ENCODE data around the gene SLC35C1.

The SLC35C1 gene

DNA sequence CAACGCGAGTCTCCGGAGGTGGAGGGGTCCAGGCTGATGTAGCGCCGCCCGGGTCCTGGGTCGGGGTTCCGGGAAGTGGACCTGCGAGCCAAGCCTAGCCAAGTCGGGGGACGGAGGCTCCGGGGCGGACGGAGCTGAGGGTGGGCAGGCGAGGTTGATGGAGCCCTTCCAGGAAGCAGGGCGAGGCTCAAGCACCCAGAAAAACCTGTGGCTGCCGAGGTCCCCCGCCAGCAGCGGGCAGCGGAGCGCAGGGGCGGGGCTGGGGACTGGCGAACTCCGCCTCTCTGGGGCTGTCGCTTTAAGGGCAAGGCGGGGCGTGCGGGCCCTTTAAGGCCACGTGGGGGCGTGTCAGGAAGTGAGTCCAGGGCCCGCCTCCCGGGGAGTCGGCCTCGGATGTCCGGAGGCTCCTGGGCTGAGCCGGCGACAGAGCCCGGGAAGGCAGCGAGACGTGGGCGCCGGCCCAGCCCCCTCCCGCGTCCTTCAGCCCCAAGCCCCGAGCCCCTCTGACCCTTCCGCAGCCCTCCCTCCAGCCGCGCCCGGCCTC is at the start of gene SLC35C1:
SLC35C1 (plus strand) TSS at position 389 of the 544 bp plus-strand sequence. CDS start 653 bp downstream, outside the sequence.
- peak; percentile 91 to 97 for DNase-seq (ENCODE audit: low read depth in 2 of 2)

DNA sequence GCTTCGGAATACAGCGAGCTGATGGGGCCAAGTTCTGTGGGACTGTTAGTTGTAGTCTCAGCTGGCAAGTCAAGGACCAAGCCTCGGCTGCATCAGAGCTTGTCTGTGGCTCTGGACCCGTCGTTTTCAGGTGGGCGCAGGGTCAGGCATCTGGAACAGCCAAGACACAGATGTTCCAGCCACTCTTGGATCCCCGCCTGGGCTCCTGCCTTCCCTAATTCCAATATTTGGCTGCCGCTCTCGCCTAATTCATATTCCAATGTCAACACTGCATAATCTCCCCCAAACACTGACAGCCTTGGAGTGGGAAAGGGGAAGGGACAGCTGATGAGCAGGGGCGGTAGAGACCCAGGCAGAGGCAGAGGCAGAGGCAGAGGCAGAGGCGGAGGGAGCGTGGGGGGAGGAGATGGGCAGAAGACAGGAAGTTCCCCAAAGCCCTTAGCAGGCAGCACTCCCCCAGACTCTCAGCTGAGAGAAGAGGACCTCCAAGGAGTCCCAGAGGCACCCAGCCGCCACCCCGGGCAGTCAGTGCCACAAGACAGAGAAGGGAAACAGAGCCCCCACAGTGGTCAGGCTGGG is 49.6 kb upstream of the SLC35C1 start:
- DNase-seq (ENCODE audit: low read depth in 2 of 2) = no peak

DNA sequence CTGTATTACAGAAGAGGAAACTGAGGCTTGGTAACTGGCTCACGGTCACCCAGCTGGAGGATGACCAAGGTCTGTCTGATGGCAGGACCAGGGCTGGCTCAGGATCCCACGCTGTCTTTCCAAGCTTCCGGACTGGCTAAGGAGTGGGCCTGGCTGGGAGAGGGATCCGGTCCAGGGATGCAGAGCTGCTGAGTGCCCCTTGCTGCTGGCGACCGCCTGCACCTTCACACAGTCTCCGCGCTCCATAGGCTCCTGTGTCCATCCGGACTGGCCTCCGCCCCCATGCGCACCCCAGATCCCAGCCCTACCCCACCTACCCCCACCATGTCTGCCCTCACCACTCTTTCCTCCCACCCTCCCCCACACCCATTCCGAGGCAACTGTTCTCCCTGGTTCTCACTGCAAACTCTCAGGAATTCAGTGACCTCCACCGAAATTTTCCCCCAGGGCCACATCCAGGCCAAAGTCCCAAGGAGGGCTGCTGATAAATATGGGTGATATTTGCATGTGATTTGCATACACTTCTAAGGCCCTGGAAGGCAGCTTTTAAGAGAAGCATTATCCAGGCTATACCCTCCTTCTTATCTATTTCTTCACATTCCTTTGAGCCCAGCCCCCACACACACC is 48.5 kb upstream of the SLC35C1 start:
- no peak for DNase-seq (ENCODE audit: low read depth in 2 of 2)

- no peak for DNase-seq (ENCODE audit: low read depth in 2 of 2)
Measured at GRCh38 chr11:45757672-45758071, 47.3 kb upstream of the SLC35C1 start.

- no peak for DNase-seq (ENCODE audit: low read depth in 2 of 2)
Measured at GRCh38 chr11:45761659-45762058, 43.3 kb upstream of the SLC35C1 start.

DNA sequence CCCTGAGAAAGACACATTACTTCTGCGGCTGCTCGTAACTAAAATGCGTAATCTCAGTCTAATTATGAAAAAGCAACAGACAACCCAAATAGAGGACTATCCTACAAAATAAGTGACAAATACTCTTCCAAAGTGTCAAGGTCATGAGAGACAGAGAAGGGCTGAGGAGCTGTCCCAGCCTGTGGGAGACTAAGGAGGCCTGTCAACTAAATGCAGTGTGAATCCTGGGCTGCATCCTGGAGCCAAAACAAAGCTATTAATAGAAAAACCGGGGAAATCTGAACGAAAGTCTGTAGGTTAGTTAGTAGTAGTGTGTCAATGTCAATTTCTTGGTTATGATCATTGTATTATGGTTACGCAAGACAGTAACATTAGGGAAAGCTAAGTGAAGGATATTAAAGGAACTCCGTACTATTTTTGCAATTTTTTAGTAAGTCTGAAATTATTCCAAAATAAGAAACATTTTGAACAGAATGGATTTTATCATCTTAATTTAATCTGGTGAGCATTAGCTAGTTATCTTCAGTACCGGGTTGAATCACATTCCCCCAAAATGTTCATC is 39.8 kb upstream of the SLC35C1 start:
- no peak for DNase-seq (ENCODE audit: low read depth in 2 of 2)

DNA sequence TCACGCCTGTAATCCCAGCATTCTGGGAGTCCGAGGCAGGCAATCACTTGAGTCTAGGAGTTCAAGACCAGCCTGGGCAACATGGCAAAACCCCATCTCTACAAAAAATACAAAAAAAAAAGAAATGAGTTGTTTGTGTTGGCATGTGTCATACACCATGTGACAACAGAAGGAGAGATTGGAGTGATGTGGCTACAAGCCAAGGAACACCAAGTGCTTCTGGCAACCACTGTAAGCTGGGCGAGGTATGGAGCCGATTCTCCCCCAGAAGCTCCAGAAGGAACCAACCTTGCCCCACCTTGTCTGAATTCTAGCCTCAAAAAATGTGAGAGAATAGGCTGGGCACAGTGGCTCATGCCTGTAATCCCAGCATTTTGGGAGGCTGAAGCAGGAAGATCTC is 39.1 kb upstream of the SLC35C1 start:
- no peak for DNase-seq (ENCODE audit: low read depth in 2 of 2)

DNA sequence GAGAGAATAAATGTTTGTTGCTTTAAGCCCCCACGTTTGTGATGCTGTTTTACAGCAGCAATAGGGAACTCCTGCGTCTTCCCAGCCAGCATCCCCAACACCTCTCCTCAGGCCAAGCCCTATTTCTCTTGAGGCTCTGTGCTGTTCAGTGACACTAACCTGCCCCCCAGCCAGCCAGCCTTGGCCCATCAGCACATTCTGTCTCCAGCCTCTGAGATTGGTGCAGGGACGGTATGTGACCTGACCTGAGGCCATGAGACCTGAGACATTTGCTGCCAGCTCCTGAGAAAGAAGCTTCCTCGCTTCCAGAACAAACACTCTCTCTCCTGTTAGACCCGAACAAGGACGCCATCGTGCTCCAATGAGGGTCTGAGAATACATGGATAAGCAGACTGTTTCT is 38.5 kb upstream of the SLC35C1 start:
- DNase-seq (ENCODE audit: low read depth in 2 of 2) = no peak

GRCh38 chr11:45768486-45768885 is 36.5 kb upstream of the SLC35C1 start:
- DNase-seq (ENCODE audit: low read depth in 2 of 2) = no peak

DNA sequence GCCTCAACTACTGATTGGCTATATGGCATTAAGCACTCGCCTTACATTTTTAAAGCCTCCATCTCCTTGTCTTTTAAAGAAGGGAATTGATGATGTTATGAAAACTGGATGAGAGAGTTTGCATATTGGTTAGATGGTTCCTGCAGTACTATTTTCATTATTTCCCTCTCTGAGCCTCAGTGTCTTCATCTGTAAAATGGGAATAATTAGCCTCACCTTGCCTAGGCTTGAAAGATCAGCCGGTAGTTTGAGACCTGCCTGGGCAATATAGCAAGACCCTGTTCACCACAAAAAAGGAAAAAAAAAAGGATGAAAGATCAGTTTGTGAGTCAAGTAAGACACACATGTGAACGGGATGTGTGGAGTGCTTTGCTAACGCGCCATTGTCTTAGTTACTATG is 35.0 kb upstream of the SLC35C1 start:
- DNase-seq (ENCODE audit: low read depth in 2 of 2) = no peak

- DNase-seq (ENCODE audit: low read depth in 2 of 2) = peak; percentile 43 to 66
Measured at GRCh38 chr11:45771193-45771565, 33.8 kb upstream of the SLC35C1 start.

DNA sequence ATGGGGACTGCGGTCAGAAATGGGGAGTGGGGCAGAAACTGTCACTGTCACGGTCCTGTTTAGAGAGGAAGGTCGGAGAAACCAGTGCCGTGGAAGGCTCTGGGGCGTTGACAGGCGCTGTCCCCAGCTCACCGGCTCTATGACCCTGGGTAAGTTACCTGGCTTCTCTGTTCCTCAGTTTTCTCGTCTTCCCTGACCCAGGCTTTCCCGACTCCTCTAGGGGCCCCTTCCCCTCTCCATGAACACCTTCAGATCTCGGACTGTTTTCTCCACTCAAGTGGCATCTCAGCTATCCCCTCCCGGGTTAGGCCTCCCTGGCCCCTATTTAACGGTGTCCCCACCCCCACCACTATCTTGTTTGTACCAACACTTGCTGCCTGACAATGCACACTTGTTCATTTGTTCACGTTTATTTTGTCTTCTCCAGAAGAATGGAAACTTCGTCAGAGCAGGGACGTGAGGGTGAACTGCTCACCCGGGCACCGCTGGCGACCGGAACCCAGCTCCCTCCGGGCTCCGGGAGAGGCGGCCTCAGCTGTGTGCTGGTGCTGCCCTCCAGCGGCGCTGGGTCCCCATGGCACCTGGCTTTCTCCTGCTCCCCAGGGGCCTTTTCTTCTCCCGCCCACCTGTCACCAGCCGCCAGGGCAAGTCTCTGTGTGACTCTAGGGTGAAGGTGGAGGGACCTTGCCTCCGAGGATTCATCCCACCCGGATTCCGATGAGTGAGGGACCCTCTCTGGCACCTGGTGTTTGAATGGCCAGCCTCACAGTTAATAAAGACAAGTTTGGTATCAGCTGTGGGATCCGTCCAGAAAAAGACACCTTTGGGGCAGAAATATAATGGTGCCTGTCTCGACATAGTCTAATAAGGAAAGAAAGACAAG is 33.1 kb upstream of the SLC35C1 start:
- DNase-seq (ENCODE audit: low read depth in 2 of 2) = peak; percentile 78 to 88

- DNase-seq (ENCODE audit: low read depth in 2 of 2) = no peak
Measured at GRCh38 chr11:45772449-45772774, 32.5 kb upstream of the SLC35C1 start.

DNA sequence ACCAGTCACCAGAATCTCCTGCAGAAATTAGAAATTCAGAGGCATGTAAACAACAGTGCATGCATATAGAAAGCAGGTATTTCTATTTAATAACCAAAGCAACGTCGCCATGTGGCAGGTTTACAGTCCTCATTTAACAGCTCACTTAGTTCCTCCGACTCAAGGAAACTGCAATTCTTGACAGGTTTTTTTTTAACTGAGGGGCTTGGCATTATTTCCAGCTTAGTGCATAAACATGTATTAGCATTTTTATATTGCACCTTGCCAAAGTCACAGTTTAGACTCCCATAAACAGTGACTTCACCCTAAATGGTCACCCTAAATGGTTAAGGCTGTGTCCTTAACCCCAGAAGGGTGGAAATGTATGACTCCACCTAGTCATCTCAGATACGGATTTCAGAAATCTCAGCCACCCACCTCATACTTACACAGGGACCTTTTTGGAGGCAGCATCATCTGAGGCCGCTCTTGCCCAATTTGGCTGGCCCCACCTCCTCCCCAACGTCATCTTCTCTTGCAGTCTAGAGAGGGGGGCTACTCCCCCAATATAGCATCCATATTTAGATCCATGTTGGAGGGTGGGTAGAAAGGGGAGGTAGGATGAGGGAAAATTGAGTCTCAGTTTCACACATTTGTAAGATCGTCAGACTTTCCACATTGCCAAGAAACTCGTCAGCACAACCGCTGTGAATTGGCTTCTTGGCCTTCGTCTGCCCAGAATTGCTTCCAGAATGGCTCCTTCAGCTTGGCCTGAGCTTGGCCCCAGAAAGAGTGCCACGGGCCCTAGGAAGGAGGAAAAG is 31.8 kb upstream of the SLC35C1 start:
- no peak for DNase-seq (ENCODE audit: low read depth in 2 of 2)

GRCh38 chr11:45773786-45774655 is 30.9 kb upstream of the SLC35C1 start:
- DNase-seq (ENCODE audit: low read depth in 2 of 2) = no peak

DNA sequence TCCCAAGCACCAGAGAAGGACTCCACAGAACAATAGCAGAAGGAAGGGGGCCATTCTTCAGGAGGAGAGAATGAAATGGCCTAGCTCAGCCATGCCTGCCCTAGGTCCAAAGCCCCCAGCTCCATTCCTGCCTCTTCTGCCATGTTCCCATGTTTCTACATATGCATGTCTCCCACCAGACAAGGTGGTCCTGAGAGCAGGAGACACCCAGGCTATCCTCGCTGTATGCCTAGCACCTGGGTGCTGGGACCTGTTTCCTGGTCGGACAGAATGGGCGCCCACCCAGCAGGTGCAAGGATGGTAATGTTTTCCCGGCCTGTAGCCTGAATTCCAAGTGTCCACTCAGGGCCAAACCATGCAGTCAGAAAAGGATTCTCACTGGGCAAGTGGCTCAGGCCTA is 30.2 kb upstream of the SLC35C1 start:
- no peak for DNase-seq (ENCODE audit: low read depth in 2 of 2)

DNA sequence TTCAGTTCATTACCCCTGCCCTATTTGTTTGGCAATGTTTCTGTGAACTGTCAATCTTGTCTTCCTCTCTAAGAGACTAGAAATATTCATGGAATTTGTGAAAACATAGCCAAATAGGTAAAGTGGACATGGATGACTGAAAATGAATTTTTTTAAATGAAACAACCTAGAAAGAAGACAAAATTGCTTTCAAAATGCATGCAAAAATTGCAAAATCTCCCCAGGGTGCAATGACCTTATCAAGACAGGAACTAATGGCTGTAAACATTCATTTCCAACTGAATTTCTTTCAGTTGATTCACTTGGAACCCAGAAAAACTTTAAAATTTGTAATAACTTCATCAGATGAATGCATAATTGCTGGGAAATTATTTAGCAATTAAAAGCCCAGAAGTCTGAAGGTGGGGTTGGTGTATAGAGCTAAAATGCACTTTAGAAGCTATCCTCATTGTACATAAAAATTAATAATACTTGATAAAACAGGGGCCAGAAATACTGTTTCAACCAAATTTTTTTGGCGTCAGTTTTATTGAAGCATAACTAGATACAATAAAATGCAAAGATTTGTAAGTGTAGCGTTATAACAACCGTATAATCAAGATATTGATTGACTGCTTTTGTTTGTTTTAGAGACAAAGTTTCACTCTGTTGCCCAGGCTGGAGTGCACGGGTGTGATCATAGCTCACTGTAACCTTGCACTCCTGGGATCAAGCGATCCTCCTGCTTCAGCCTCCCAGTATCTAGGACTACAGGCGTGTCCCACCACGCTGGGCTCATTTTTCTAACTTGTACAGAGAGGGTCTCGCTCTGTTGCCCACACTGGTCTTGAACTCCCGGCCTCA is 27.6 kb upstream of the SLC35C1 start:
- no peak for DNase-seq (ENCODE audit: low read depth in 2 of 2)

DNA sequence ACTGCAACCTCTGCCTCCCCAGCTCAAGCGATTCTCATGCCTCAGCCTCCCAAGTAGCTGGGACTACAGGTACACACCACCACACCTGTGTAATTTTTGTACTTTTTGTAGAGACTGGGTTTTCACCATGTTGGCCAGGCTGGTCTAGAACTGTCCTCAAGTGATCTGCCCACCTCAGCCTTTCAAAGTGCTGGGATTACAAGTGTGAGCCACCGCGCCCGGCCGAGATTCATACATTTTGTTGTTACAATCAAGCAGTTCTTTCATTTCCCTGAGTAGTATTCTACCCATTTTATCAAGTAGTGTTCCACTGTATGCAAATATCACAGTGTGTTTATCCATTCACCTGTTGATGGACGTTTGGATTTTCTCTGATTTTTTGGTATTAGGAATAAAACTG is 26.6 kb upstream of the SLC35C1 start:
- no peak for DNase-seq (ENCODE audit: low read depth in 2 of 2)

- DNase-seq (ENCODE audit: low read depth in 2 of 2) = no peak
Measured at GRCh38 chr11:45779602-45780001, 25.3 kb upstream of the SLC35C1 start.

- DNase-seq (ENCODE audit: low read depth in 2 of 2) = no peak
Measured at GRCh38 chr11:45786272-45786671, 18.7 kb upstream of the SLC35C1 start.

Data from stimulated activated CD4-positive, alpha-beta T cell treated with anti-CD3 and anti-CD28 coated beads, Interleukin-15, amount 100 ng/mL, for 48 hours (primary cell).